H9 (cell line): ENCODE data around the gene IDUA. TPM values are rescaled to one million over a fixed set of nuclear protein-coding genes. Genes with fewer than 3 reads are reported as not detected.

Experiments used
- DNase-seq: peaks from one replicate; pipeline ENCODE4 v3.0.0-alpha.2; 2017
- H2AFZ ChIP-seq: one replicate; pipeline ENCODE4 v1.6.1; 2013; ENCODE audit warnings: mild to moderate bottlenecking, low read length, control low read depth, moderate library complexity
- H2AK5ac ChIP-seq: 2 replicates; pipeline ENCODE4 v1.6.1; 2013; ENCODE audit warnings: low read length, control low read depth, mixed read lengths; ENCODE audit not compliant: insufficient read length
- H2BK120ac ChIP-seq: one replicate; pipeline ENCODE4 v1.6.1; 2013; ENCODE audit warnings: low read depth, mild to moderate bottlenecking, low read length, control low read depth, inconsistent platforms; ENCODE audit not compliant: poor library complexity, severe bottlenecking
- H2BK12ac ChIP-seq: 2 replicates; pipeline ENCODE4 v1.6.1; 2013; ENCODE audit warnings: low read length, control low read depth, mixed read lengths, low read depth; ENCODE audit not compliant: insufficient read length
- H2BK15ac ChIP-seq: 2 replicates; pipeline ENCODE4 v1.6.1; 2013; ENCODE audit warnings: low read depth, low read length, control low read depth
- H2BK20ac ChIP-seq: one replicate; pipeline ENCODE4 v1.6.1; 2013; ENCODE audit warnings: low read depth, mild to moderate bottlenecking, low read length, control low read depth, inconsistent platforms; ENCODE audit not compliant: poor library complexity, severe bottlenecking
- H2BK5ac ChIP-seq: 2 replicates; pipeline ENCODE4 v1.6.1; 2013; ENCODE audit warnings: low read length, control low read depth, mixed read lengths; ENCODE audit not compliant: insufficient read length
- H3K14ac ChIP-seq: 2 replicates; pipeline ENCODE4 v1.6.1; 2013; ENCODE audit warnings: low read length, control low read depth; ENCODE audit not compliant: insufficient read depth
- H3K18ac ChIP-seq: 2 replicates; pipeline ENCODE4 v1.6.1; 2013; ENCODE audit warnings: low read depth, mild to moderate bottlenecking, mixed read lengths, low read length, control low read depth; ENCODE audit not compliant: insufficient read length
- H3K23ac ChIP-seq: 2 replicates; pipeline ENCODE4 v1.6.1; 2013; ENCODE audit warnings: low read length, control low read depth, mixed read lengths, low read depth; ENCODE audit not compliant: insufficient read length
- H3K23me2 ChIP-seq: 2 replicates; pipeline ENCODE4 v1.6.1; 2013; ENCODE audit warnings: low read depth, mild to moderate bottlenecking, mixed read lengths, low read length, control low read depth; ENCODE audit not compliant: insufficient read length, poor library complexity, severe bottlenecking
- H3K27ac ChIP-seq: 2 replicates; pipeline ENCODE4 v1.5.1; 2013; ENCODE audit warnings: low read length, control low read depth, mixed read lengths, low read depth; ENCODE audit not compliant: insufficient read length
- H3K27me3 ChIP-seq: 2 replicates; pipeline ENCODE4 v1.6.1; 2013; ENCODE audit warnings: low read length, control low read depth, inconsistent platforms; ENCODE audit not compliant: insufficient read depth
- H3K4ac ChIP-seq: 2 replicates; pipeline ENCODE4 v1.6.1; 2013; ENCODE audit warnings: low read depth, mild to moderate bottlenecking, control low read depth, inconsistent platforms, low read length, moderate library complexity
- H3K4me1 ChIP-seq: 2 replicates; pipeline ENCODE4 v1.6.1; 2013; ENCODE audit warnings: low read length, control low read depth, inconsistent platforms; ENCODE audit not compliant: insufficient read depth
- H3K4me2 ChIP-seq: 2 replicates; pipeline ENCODE4 v1.6.1; 2013; ENCODE audit warnings: low read length, control low read depth, mixed read lengths; ENCODE audit not compliant: insufficient read length, insufficient read depth
- H3K56ac ChIP-seq: 2 replicates; pipeline ENCODE4 v1.6.1; 2013; ENCODE audit warnings: low read depth, mild to moderate bottlenecking, mixed read lengths, low read length, control low read depth; ENCODE audit not compliant: insufficient read length
- H3K79me1 ChIP-seq: 2 replicates; pipeline ENCODE4 v1.6.1; 2013; ENCODE audit warnings: low read depth, mild to moderate bottlenecking, moderate library complexity, low read length, control low read depth, inconsistent platforms; ENCODE audit not compliant: insufficient read depth, poor library complexity, severe bottlenecking
- H3K79me2 ChIP-seq: 2 replicates; pipeline ENCODE4 v1.6.1; 2013; ENCODE audit warnings: low read length, control low read depth, inconsistent platforms; ENCODE audit not compliant: insufficient read depth
- H3K9ac ChIP-seq: 2 replicates; pipeline ENCODE4 v1.6.1; 2013; ENCODE audit warnings: low read length, control low read depth, mixed read lengths; ENCODE audit not compliant: insufficient read length; ENCODE audit errors: extremely low read depth
- H3K9me3 ChIP-seq: one replicate; pipeline ENCODE4 v1.6.1; 2013; ENCODE audit warnings: low read depth, low read length, inconsistent platforms; ENCODE audit not compliant: control insufficient read depth
- H3T11ph ChIP-seq: one replicate; pipeline ENCODE4 v1.6.1; 2013; ENCODE audit warnings: mild to moderate bottlenecking, low read length, control low read depth, inconsistent platforms
- H4K20me1 ChIP-seq: one replicate; pipeline ENCODE4 v1.6.1; 2013; ENCODE audit not compliant: control insufficient read depth, insufficient read length, insufficient read depth
- H4K5ac ChIP-seq: 2 replicates; pipeline ENCODE4 v1.6.1; 2013; ENCODE audit warnings: low read depth, mild to moderate bottlenecking, mixed read lengths, low read length, control low read depth; ENCODE audit not compliant: insufficient read length
- H4K8ac ChIP-seq: replicated peaks from 2 replicates; pipeline ENCODE4 v1.6.1; 2013; ENCODE audit warnings: low read length, control low read depth, mixed read lengths, low read depth; ENCODE audit not compliant: insufficient read length
- H4K91ac ChIP-seq: 2 replicates; pipeline ENCODE4 v1.6.1; 2013; ENCODE audit warnings: low read depth, mild to moderate bottlenecking, moderate library complexity, mixed read lengths, low read length, control low read depth; ENCODE audit not compliant: insufficient read length
- H3K27ac Mint-ChIP-seq, 3 experiments: 2 replicates in 2 of 3; 3 replicates in 1 of 3; pipeline ENCODE4 v1.8.0; 2020 to 2021; ENCODE audit warnings: mixed read lengths in 3 of 3, mild to moderate bottlenecking in 1 of 3, moderate library complexity in 1 of 3
- H3K27me3 Mint-ChIP-seq: 2 replicates; pipeline ENCODE4 v1.8.0; 2021; ENCODE audit warnings: low read depth, mild to moderate bottlenecking, moderate library complexity, mixed read lengths
- H3K36me3 Mint-ChIP-seq, 3 experiments: 2 replicates in 2 of 3; 3 replicates in 1 of 3; pipeline ENCODE4 v1.8.0; 2020 to 2021; ENCODE audit warnings: low read depth in 3 of 3, mixed read lengths in 3 of 3; ENCODE audit not compliant: insufficient read depth in 1 of 3
- H3K4me1 Mint-ChIP-seq, 2 experiments: 2 replicates each; pipeline ENCODE4 v1.8.0; 2020; ENCODE audit warnings: mixed read lengths in 2 of 2
- H3K4me3 Mint-ChIP-seq, 2 experiments: 2 replicates in 1 of 2; 3 replicates in 1 of 2; pipeline ENCODE4 v1.8.0; 2020 to 2021; ENCODE audit warnings: mild to moderate bottlenecking in 2 of 2, mixed read lengths in 2 of 2, moderate library complexity in 1 of 2
- H3K9me3 Mint-ChIP-seq, 2 experiments: 2 replicates in 1 of 2; 3 replicates in 1 of 2; pipeline ENCODE4 v1.8.0; 2020; ENCODE audit warnings: mild to moderate bottlenecking in 2 of 2, mixed read lengths in 2 of 2, moderate library complexity in 1 of 2
- WGBS: extraction: QIAGEN DNeasy Blood & Tissue Kit; methylation state at CpG from one replicate; pipeline ENCODE4 v1.1.7; 2013; ENCODE audit warnings: missing lambda C conversion rate, low lambda C conversion rate, mixed read lengths; ENCODE audit not compliant: insufficient read length; ENCODE audit errors: extremely low coverage; 5-methylcytosine and 5-hydroxymethylcytosine counted together
- total RNA-seq: library from RNA; stranded (reverse); gene quantifications from 2 replicates; pipeline ENCODE4 v1.2.1, GENCODE V29; 2021
- TF ChIP-seq, protein P1 (sequence below): fragments of 200-600 bp; sonication (generic); conservative IDR thresholded peaks from 3 replicates; pipeline ENCODE4 v1.8.0; 2021; ENCODE audit warnings: antibody characterized with exemption, mild to moderate bottlenecking

Gene IDUA
- total RNA-seq, 1 experiment from 2014 or later = 14.5 TPM

DNA sequence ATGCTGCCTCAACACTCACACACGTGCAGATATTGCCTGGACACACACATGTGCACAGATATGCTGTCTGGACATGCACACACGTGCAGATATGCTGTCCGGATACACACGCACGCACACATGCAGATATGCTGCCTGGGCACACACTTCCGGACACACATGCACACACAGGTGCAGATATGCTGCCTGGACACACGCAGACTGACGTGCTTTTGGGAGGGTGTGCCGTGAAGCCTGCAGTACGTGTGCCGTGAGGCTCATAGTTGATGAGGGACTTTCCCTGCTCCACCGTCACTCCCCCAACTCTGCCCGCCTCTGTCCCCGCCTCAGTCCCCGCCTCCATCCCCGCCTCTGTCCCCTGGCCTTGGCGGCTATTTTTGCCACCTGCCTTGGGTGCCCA is 39.3 kb downstream of the IDUA start:
- no CpG with 5 or more reads among the region's 17 CpGs for WGBS
- Histone ChIP-seq H4K91ac (no peak overlapping the region), H3K4me2 (no peak overlapping the region), H3K23ac (no peak overlapping the region), H3K9me3 (no peaks in the 10 kb centered on the region), H2AK5ac (no peak overlapping the region), H3K18ac (no peak overlapping the region), H3K4ac (no peak overlapping the region), H2AFZ (no peak overlapping the region), H3K23me2 (no peaks in the 10 kb centered on the region), H4K20me1 (no peaks in the 10 kb centered on the region), H4K8ac (no peak overlapping the region), H2BK15ac (no peak overlapping the region), H3K79me2 (no peaks in the 10 kb centered on the region), H2BK120ac (no peak overlapping the region), H3K27ac (no peak overlapping the region), H2BK5ac (no peak overlapping the region), H2BK12ac (no peak overlapping the region), H4K5ac (no peak overlapping the region), H3K27me3 (no peaks in the 10 kb centered on the region), H3K9ac (no peak overlapping the region), H3K56ac (no peak overlapping the region), H2BK20ac (no peak overlapping the region), H3K14ac (no peak overlapping the region), H3K4me1 (no peaks in the 10 kb centered on the region; the same call in 1 of the 2 replicates), H3T11ph (no peak overlapping the region), H3K79me1 (no peaks in the 10 kb centered on the region)
- peaks cover 0 to 2% of the 10 kb centered on the region in 2 experiments; a peak in 1 of 5 replicates for H3K9me3 Mint-ChIP-seq
- peak; percentile 61 for DNase-seq
- peaks cover 0 to 4% of the 10 kb centered on the region in 2 experiments; a peak in 1 of 4 replicates for H3K4me1 Mint-ChIP-seq
- no peaks in the 10 kb centered on the region for H3K27me3 Mint-ChIP-seq
- H3K4me3 Mint-ChIP-seq = no peak overlapping the region
- H3K36me3 Mint-ChIP-seq = peaks cover 8 to 13% (median 12%) of the 10 kb centered on the region in 3 experiments; a peak in 6 of 7 replicates
- TF ChIP-seq, protein P1, sequence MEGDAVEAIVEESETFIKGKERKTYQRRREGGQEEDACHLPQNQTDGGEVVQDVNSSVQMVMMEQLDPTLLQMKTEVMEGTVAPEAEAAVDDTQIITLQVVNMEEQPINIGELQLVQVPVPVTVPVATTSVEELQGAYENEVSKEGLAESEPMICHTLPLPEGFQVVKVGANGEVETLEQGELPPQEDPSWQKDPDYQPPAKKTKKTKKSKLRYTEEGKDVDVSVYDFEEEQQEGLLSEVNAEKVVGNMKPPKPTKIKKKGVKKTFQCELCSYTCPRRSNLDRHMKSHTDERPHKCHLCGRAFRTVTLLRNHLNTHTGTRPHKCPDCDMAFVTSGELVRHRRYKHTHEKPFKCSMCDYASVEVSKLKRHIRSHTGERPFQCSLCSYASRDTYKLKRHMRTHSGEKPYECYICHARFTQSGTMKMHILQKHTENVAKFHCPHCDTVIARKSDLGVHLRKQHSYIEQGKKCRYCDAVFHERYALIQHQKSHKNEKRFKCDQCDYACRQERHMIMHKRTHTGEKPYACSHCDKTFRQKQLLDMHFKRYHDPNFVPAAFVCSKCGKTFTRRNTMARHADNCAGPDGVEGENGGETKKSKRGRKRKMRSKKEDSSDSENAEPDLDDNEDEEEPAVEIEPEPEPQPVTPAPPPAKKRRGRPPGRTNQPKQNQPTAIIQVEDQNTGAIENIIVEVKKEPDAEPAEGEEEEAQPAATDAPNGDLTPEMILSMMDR = no peak
- H3K27ac Mint-ChIP-seq = no peak overlapping the region
